Mucosa of descending colon (tissue), 3 donors: ENCODE measurements around the gene MYLK. TPM values are rescaled to one million over a fixed set of nuclear protein-coding genes. Genes with fewer than 3 reads are reported as not detected.

Source experiments
- ATAC-seq: fragments of 200-7000 bp; cut with Tn5 transposase; one replicate; pipeline ENCODE4 v1.9.1; 2020; ENCODE audit warnings: mild to moderate bottlenecking, moderate library complexity
- DNase-seq, 3 donors: peaks; one replicate each; pipeline ENCODE4 v3.0.0-alpha.2; 2020
- H3K36me3 ChIP-seq: fragments of 200-600 bp; one replicate; pipeline ENCODE4 v1.8.0; 2021; ENCODE audit warnings: low read depth, mild to moderate bottlenecking
- H3K4me1 ChIP-seq: fragments of 200-600 bp; one replicate; pipeline ENCODE4 v1.8.0; 2021; ENCODE audit warnings: low read depth, mild to moderate bottlenecking
- H3K4me3 ChIP-seq: fragments of 200-600 bp; one replicate; pipeline ENCODE4 v1.8.0; 2021; ENCODE audit warnings: mild to moderate bottlenecking
- H3K9me3 ChIP-seq: fragments of 200-600 bp; one replicate; pipeline ENCODE4 v1.8.0; 2021; ENCODE audit warnings: mild to moderate bottlenecking
- intact Hi-C, 2 donors: fragments of 100-400 bp; cut with DNase I in 1 of 2; cut with micrococcal nuclease in 1 of 2; formaldehyde crosslinking; loops; one replicate each; pipeline versions ENCODE4 v1.11.0 to v1.11.1; 2022; cut with DNase I, micrococcal nuclease
- total RNA-seq, 3 donors: library from RNA; stranded (reverse); fragmentation: NEBNext Ultra II Directional in 2 of 3; extraction: Animal tissue kit (Norgen Biotek cat#: 25700) in 2 of 3; gene quantifications; one replicate each; pipeline versions ENCODE4 v1.2.1 to v1.2.4, GENCODE V29; 2021 to 2023
- TF ChIP-seq, protein P1 (sequence below): fragments of 200-600 bp; IDR thresholded peaks from one replicate; pipeline ENCODE4 v1.8.0; 2022; ENCODE audit warnings: antibody characterized with exemption, mild to moderate bottlenecking
- donor health status: DM: no; HTN: no; CAD: no; lungs with moderate emphysema.
- donor health status: DM: no; HTN: no; CAD: no.
- donor health status: DM: no; HTN: yes; CAD: no.

Gene MYLK
- total RNA-seq, 3 donors from 2014 or later = 157 to 1,614 (median 175) TPM

DNA sequence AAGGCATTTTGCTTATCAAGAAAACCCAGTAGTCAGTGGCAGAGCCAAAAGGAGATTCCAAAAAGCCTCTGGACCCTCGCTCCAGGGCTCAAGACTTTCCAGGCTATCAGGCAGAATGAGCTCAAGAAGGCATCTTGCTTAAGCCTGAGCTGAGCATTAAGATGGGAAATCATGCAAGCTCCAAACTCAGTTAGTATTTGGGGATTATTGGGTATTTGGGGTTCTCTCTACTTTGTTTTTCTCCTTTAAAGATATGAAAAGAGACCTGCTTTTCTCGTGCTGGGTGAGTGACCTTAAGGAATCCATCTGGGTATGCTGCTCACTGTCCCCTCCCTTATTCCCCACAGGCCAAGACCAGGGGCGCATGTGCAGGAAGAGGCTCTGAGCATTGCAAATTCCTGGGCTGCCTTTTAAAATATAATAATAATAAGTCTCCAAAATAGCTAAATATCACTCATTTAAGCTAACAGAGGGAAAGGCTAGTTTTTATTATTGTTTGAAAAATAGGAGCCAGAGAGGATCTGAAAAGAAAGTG is 223.9 kb downstream of the MYLK start:
- TF ChIP-seq, protein P1, sequence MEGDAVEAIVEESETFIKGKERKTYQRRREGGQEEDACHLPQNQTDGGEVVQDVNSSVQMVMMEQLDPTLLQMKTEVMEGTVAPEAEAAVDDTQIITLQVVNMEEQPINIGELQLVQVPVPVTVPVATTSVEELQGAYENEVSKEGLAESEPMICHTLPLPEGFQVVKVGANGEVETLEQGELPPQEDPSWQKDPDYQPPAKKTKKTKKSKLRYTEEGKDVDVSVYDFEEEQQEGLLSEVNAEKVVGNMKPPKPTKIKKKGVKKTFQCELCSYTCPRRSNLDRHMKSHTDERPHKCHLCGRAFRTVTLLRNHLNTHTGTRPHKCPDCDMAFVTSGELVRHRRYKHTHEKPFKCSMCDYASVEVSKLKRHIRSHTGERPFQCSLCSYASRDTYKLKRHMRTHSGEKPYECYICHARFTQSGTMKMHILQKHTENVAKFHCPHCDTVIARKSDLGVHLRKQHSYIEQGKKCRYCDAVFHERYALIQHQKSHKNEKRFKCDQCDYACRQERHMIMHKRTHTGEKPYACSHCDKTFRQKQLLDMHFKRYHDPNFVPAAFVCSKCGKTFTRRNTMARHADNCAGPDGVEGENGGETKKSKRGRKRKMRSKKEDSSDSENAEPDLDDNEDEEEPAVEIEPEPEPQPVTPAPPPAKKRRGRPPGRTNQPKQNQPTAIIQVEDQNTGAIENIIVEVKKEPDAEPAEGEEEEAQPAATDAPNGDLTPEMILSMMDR = no peak
- DNase-seq = no peak

DNA sequence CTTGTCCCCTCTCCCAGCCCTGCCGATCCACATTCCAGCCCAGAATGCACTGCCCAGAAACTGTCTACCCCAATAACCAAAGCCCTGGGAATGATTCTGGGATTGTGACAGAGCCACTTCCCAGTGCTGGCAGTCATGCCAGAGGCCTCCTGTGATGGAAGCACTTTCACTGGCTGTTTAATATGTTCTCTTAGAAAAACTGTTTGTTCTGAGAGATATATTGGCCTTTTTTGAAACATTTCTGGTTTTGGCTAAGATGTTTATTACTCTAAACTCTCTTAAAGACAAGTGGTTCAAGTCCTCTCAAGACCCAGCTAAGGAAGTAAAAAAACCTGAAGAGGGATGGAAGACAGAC is 225.3 kb downstream of the MYLK start:
- no peaks in the 10 kb centered on the region for H3K9me3 ChIP-seq
- DNase-seq (peak in 1 of 3 donors; percentile 20), ATAC-seq (no peak)
- intact Hi-C loops = loop anchor here (5.0 to 10.0 kb wide), 2 partner anchors 46 to 58 kb away; no protein-coding TSS in a partner anchor
- TF ChIP-seq, protein P1 = no peak
- no peaks in the 10 kb centered on the region for H3K36me3 ChIP-seq
- H3K4me3 ChIP-seq = no peak overlapping the region
- peaks cover 42% of the 10 kb centered on the region for H3K4me1 ChIP-seq

More for the DNA sequence above, 223.9 kb downstream of the MYLK start:
- ATAC-seq = no peak
- intact Hi-C loops = no loop called here
- H3K4me1 ChIP-seq = peaks cover 42% of the 10 kb centered on the region
- no peaks in the 10 kb centered on the region for H3K36me3 ChIP-seq
- no peaks in the 10 kb centered on the region for H3K9me3 ChIP-seq
- H3K4me3 ChIP-seq = no peak overlapping the region

DNA sequence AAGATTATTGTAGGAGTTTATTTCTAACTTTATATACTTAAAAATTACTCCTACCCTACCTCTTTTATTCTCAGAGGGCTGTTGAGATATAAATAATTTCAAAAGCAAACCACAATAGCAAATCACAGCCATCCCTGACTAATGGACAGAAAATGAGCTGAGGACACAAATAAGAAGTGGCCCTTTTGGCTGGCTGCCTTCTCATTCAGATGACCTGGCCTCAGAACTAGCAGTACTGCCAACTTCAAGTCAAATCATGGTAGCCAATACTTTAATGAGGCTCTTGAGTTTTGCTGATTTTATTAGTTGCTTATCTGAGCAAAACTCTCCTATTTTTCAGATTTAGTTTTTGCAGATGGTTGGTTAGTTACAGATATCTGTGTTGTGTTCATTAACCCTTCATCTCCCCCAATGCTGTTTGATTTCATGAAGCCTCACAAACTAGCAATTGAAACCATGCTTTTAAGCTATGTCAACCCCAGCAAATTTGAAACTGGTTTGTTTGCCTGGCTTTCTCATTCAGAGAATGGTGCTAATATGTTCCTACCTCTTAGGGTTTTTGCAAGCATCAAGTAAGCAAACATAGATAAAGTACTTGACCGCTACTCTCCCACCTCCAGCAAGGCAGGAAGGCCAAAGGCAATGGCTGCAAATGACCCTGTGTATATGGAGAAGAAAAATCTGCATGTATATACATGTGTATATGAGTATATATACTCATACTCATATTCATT is 225.8 kb downstream of the MYLK start:
- ATAC-seq (no peak), DNase-seq (peak in 1 of 3 donors; percentile 63)
- Histone ChIP-seq H3K36me3 (no peaks in the 10 kb centered on the region), H3K9me3 (no peaks in the 10 kb centered on the region), H3K4me1 (peaks cover 45% of the 10 kb centered on the region), H3K4me3 (no peak overlapping the region)
- TF ChIP-seq, protein P1 = no peak
- intact Hi-C loops = loop anchor here (5.0 to 10.0 kb wide), 2 partner anchors 47 to 59 kb away; no protein-coding TSS in a partner anchor

DNA sequence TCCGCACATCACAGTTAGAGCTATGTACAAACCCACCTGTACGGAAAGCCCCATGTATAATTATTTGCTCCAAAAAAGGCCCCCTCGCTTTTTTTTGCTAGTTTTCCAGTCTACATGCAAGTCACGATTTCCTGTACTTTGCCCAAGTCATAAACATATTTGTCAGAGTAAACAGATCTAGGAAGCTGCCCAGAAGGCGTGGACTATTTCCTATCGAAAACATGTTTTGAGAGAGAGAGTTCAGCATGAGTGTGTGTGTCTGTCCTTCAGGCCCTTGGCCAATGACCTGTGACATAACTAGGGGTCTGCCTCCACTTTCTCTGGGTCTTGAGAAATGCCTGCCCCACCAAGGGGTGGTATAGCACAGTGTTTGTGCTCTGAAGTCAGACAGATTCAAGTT is 226.6 kb downstream of the MYLK start:
- peak; percentile 78 for ATAC-seq
- H3K4me1 ChIP-seq = peaks cover 49% of the 10 kb centered on the region

DNA sequence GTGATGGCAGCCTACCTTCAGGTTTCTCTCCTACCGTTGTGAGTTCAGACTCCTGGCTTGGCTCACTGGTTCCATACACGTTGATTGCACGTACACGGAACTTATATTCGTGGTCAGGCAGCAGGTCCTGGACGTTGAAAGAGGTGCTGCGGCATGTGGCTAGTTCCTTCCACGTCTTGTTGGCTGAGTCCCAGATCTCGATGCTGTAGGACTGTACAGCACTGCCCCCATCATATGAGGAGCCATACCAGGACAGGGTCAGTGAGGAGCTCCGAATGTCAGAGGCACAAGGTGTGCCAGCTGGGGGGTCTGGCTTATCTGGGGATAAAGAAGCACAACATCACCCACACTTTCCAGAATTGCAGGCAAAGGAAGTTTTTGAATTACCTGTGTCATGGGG is 227.0 kb downstream of the MYLK start:
- intact Hi-C loops = loop anchor here (5.0 to 10.0 kb wide), 2 partner anchors 48 to 60 kb away; no protein-coding TSS in a partner anchor
- ATAC-seq (peak; percentile 5), DNase-seq (peak in 2 of 3 donors; percentile 46 to 59)
- H3K4me1 ChIP-seq = peaks cover 54% of the 10 kb centered on the region
- H3K36me3 ChIP-seq = no peaks in the 10 kb centered on the region
- no peaks in the 10 kb centered on the region for H3K9me3 ChIP-seq
- TF ChIP-seq, protein P1 = no peak
- H3K4me3 ChIP-seq = no peak overlapping the region

More for the DNA sequence above, 226.6 kb downstream of the MYLK start:
- peak in 1 of 3 donors; percentile 75 for DNase-seq
- Histone ChIP-seq H3K36me3 (no peaks in the 10 kb centered on the region), H3K9me3 (no peaks in the 10 kb centered on the region), H3K4me3 (no peak overlapping the region)
- TF ChIP-seq, protein P1 = no peak
- intact Hi-C loops = loop anchor here (5.0 to 10.0 kb wide), 2 partner anchors 47 to 60 kb away; no protein-coding TSS in a partner anchor
